Memory B cell (primary cell): Measurements from ENCODE around the gene KRTAP9-4.
"Not testable (repeated sequence)": the region's sequence is repeated elsewhere in the genome, so short reads cannot be mapped to it uniquely, and the experiment has no call there.

Experiments
- ATAC-seq: fragments of 150-1000 bp; cut with Tn5 transposase; 2 replicates; pipeline ENCODE4 v1.10.0; 2021; ENCODE audit warnings: low read depth, mild to moderate bottlenecking, moderate library complexity
- DNase-seq, 2 donors: peaks; one replicate each; pipeline ENCODE4 v3.0.0; 2022; ENCODE audit warnings: low spot score in 2 of 2
- H3K27ac Mint-ChIP-seq: one replicate; pipeline ENCODE4 v1.8.0; 2022; ENCODE audit warnings: mild to moderate bottlenecking, moderate library complexity, mixed read lengths
- H3K27me3 Mint-ChIP-seq: one replicate; pipeline ENCODE4 v1.8.0; 2022; ENCODE audit warnings: mixed read lengths
- H3K36me3 Mint-ChIP-seq: one replicate; pipeline ENCODE4 v1.8.0; 2022; ENCODE audit warnings: mild to moderate bottlenecking, mixed read lengths
- H3K4me1 Mint-ChIP-seq: one replicate; pipeline ENCODE4 v1.8.0; 2022; ENCODE audit warnings: mixed read lengths
- H3K4me3 Mint-ChIP-seq: one replicate; pipeline ENCODE4 v1.8.0; 2022; ENCODE audit warnings: mild to moderate bottlenecking, moderate library complexity, mixed read lengths
- H3K9me3 Mint-ChIP-seq: one replicate; pipeline ENCODE4 v1.8.0; 2022; ENCODE audit warnings: mixed read lengths

KRTAP9-4 gene

GRCh38 chr17:41251261-41251660, 1.8 kb downstream of the KRTAP9-4 start:
- Mint-ChIP-seq H3K27ac (no peak overlapping the region), H3K4me1 (peaks cover 6% of the 10 kb centered on the region), H3K36me3 (no peaks in the 10 kb centered on the region), H3K9me3 (no peaks in the 10 kb centered on the region), H3K4me3 (no peak overlapping the region), H3K27me3 (peaks cover 16% of the 10 kb centered on the region)
- ATAC-seq: no peak
- no peak for DNase-seq

DNA sequence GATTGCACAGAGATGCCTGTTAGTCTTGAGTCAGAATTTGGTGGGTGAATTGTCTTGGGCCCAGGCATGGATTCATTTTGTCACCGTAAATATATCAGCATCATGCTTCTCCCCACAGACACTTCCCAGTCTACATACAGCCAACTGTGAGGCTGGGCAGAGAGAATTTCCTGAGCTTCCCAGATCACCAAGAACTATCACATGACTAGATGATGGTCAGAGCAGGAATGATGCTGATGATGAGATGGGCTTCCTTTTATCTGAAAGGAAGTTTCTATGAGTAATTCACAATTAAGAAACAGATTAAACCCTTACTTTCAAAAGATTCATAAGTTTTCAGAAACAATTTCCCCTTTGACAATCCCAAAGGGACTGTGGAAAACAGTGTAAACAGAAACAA, 5.4 kb downstream of the KRTAP9-4 start:
- peaks cover 40% of the 10 kb centered on the region for H3K27me3 Mint-ChIP-seq

GRCh38 chr17:41255381-41256290, 6.1 kb downstream of the KRTAP9-4 start, which contains the start of gene KRTAP9-9:
Gene KRTAP9-9, plus strand, starts transcription at chr17:41255384.
- ATAC-seq, H3K9me3 Mint-ChIP-seq, H3K36me3 Mint-ChIP-seq, DNase-seq, H3K27ac Mint-ChIP-seq, H3K4me1 Mint-ChIP-seq, H3K4me3 Mint-ChIP-seq: not testable (repeated sequence)
- peaks cover 38% of the 10 kb centered on the region for H3K27me3 Mint-ChIP-seq

More for the DNA sequence above, 5.4 kb downstream of the KRTAP9-4 start:
- Mint-ChIP-seq H3K27ac (no peak overlapping the region), H3K4me1 (peaks cover 6% of the 10 kb centered on the region), H3K9me3 (no peaks in the 10 kb centered on the region), H3K4me3 (no peak overlapping the region), H3K36me3 (no peaks in the 10 kb centered on the region)
- no peak for ATAC-seq
- no peak for DNase-seq

GRCh38 chr17:41256291-41256685, 6.8 kb downstream of the KRTAP9-4 start:
- H3K27me3 Mint-ChIP-seq: peaks cover 38% of the 10 kb centered on the region
- DNase-seq: no peak
- no peak for ATAC-seq
- no peak overlapping the region for H3K27ac Mint-ChIP-seq
- peaks cover 4% of the 10 kb centered on the region for H3K4me1 Mint-ChIP-seq
- no peaks in the 10 kb centered on the region for H3K9me3 Mint-ChIP-seq
- no peak overlapping the region for H3K4me3 Mint-ChIP-seq
- H3K36me3 Mint-ChIP-seq: no peaks in the 10 kb centered on the region

DNA sequence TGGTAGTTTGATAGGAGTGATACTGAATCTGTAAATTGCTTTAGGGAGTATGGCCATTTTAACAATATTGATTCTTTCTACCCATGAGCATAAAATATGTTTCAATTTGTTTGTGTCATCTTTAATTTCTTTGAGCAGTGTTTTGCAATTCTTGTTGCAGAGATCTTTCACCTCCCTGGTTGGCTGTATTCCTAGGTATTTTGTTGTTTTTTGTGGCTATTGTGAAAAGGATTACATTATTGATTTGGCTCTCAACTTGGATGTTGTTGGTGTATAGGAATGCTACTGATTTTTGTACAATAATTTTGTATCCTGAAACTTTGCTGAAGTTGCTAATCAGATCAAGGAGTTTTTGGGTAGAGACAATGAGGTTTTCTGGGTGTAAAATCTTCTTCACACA, 8.9 kb downstream of the KRTAP9-4 start:
- H3K36me3 Mint-ChIP-seq: no peaks in the 10 kb centered on the region
- H3K4me3 Mint-ChIP-seq: no peak overlapping the region
- DNase-seq (no peak), ATAC-seq (no peak)
- H3K9me3 Mint-ChIP-seq: no peaks in the 10 kb centered on the region
- peaks cover 38% of the 10 kb centered on the region for H3K27me3 Mint-ChIP-seq
- peaks cover 3% of the 10 kb centered on the region for H3K4me1 Mint-ChIP-seq
- no peak overlapping the region for H3K27ac Mint-ChIP-seq

GRCh38 chr17:41263212-41263611, 13.7 kb downstream of the KRTAP9-4 start:
- Mint-ChIP-seq H3K36me3 (no peaks in the 10 kb centered on the region), H3K9me3 (no peaks in the 10 kb centered on the region), H3K27me3 (peaks cover 25% of the 10 kb centered on the region), H3K4me3 (no peak overlapping the region), H3K27ac (no peak overlapping the region), H3K4me1 (peaks cover 6% of the 10 kb centered on the region)
- ATAC-seq (no peak), DNase-seq (no peak)

DNA sequence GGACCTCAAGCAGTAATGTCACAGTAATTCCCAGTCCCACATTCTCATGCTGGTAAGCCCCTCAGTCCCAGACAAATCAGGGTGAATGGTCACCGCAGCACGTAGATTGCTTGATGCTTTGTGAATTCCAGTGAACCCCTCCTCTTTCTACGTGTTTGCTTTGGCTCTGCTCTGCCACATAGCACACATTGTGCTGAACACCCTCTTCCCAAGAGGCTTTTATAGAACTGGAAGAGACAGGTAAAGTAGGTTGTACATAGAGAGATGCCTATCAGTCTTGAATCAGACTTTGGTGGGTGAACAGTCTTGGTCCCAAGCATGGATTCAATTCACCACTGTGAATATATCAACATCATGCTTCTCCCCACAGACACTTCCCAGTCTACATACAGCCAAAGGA, 15.1 kb downstream of the KRTAP9-4 start:
- Mint-ChIP-seq H3K27me3 (peaks cover 18% of the 10 kb centered on the region), H3K4me1 (peaks cover 6% of the 10 kb centered on the region), H3K9me3 (no peaks in the 10 kb centered on the region), H3K4me3 (no peak overlapping the region), H3K36me3 (peaks cover 2% of the 10 kb centered on the region), H3K27ac (no peak overlapping the region)
- ATAC-seq (no peak), DNase-seq (no peak)

- Mint-ChIP-seq H3K4me3 (no peak within 1 kb of the TSS), H3K27ac (no peak within 1 kb of the TSS), H3K27me3 (peaks cover 18% of the 10 kb centered on the region), H3K36me3 (peaks cover 2% of the 10 kb centered on the region), H3K4me1 (peaks cover 6% of the 10 kb centered on the region), H3K9me3 (no peaks in the 10 kb centered on the region)
- ATAC-seq: no peak
- no peak for DNase-seq
Measured at GRCh38 chr17:41265078-41265477, 15.6 kb downstream of the KRTAP9-4 start, which contains the start of gene KRTAP9-6. Gene KRTAP9-6, plus strand, starts transcription at chr17:41265378. Its CDS starts 0 bp downstream, at chr17:41265378.

- no peak for DNase-seq
- H3K27ac Mint-ChIP-seq: no peak overlapping the region
- H3K9me3 Mint-ChIP-seq: no peaks in the 10 kb centered on the region
- peaks cover 2% of the 10 kb centered on the region for H3K36me3 Mint-ChIP-seq
- no peak overlapping the region for H3K4me3 Mint-ChIP-seq
- peaks cover 7% of the 10 kb centered on the region for H3K4me1 Mint-ChIP-seq
- no peak for ATAC-seq
- H3K27me3 Mint-ChIP-seq: peaks cover 15% of the 10 kb centered on the region
Measured at GRCh38 chr17:41267711-41268110, 18.2 kb downstream of the KRTAP9-4 start.

DNA sequence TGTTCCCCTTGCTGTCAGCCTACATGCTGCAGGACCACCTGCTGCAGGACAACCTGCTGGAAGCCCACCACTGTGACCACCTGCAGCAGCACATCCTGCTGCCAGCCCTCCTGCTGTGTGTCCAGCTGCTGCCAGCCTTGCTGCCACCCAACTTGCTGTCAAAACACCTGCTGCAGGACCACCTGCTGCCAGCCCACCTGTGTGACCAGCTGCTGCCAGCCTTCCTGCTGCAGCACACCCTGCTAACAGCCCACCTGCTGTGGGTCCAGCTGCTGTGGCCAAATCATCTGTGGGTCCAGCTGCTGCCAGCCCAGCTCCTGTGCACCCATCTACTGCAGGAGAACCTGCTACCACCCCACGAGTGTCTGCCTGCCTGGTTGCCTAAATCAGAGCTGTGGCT, 21.8 kb downstream of the KRTAP9-4 start:
- not testable (repeated sequence) for H3K9me3 Mint-ChIP-seq, DNase-seq, H3K4me3 Mint-ChIP-seq, ATAC-seq, H3K36me3 Mint-ChIP-seq, H3K4me1 Mint-ChIP-seq, H3K27ac Mint-ChIP-seq
- H3K27me3 Mint-ChIP-seq: peaks cover 15% of the 10 kb centered on the region

DNA sequence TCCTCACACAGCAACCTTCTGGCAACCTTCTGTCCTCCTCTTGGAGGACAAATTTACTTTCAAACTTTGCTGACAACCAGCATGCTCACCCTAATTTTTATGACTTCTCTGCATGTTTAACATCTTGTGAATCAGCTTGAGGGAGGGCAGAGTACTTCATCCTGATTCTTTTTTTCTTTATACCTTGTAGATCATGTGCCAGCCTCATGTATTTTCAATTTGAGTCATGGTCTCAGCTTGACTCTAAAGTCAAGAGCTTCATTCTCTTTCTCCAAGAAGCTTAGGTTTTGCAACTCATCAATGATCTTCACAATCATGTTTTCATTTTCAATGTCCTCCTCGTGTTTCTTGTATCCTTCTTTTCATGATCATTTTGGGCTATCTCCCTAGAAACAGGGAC, 22.4 kb downstream of the KRTAP9-4 start:
- no peak for ATAC-seq
- Mint-ChIP-seq H3K27me3 (peaks cover 17% of the 10 kb centered on the region), H3K4me1 (peaks cover 5% of the 10 kb centered on the region), H3K4me3 (no peak overlapping the region), H3K9me3 (no peaks in the 10 kb centered on the region), H3K36me3 (peaks cover 2% of the 10 kb centered on the region), H3K27ac (no peak overlapping the region)
- DNase-seq: no peak

DNA sequence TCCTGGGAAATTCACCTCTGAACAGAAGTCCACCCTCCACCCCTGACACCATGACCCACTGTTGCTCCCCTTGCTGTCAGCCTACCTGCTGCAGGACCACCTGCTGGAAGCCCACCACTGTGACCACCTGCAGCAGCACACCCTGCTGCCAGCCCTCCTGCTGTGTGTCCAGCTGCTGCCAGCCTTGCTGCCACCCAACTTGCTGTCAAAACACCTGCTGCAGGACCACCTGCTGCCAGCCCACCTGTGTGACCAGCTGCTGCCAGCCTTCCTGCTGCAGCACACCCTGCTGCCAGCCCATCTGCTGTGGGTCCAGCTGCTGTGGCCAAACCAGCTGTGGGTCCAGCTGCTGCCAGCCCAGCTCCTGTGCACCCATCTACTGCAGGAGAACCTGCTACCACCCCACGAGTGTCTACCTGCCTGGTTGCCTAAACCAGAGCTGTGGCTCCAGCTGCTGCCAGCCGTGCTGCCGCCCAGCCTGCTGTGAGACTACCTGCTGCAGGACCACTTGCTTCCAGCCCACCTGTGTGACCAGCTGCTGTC, 26.2 kb downstream of the KRTAP9-4 start, which contains the start of gene KRTAP9-7:
TSS of gene KRTAP9-7 (plus strand) at position 51 of the 543 bp plus-strand sequence. CDS start at position 51, 0 bp downstream.
- DNase-seq, ATAC-seq, H3K4me1 Mint-ChIP-seq, H3K9me3 Mint-ChIP-seq, H3K27ac Mint-ChIP-seq, H3K36me3 Mint-ChIP-seq, H3K4me3 Mint-ChIP-seq: not testable (repeated sequence)
- peaks cover 17% of the 10 kb centered on the region for H3K27me3 Mint-ChIP-seq

- H3K27ac Mint-ChIP-seq: no peak overlapping the region
- ATAC-seq (no peak), DNase-seq (no peak)
- H3K27me3 Mint-ChIP-seq: peaks cover 17% of the 10 kb centered on the region
- H3K4me3 Mint-ChIP-seq: no peak overlapping the region
- H3K4me1 Mint-ChIP-seq: peaks cover 3% of the 10 kb centered on the region
- H3K36me3 Mint-ChIP-seq: no peaks in the 10 kb centered on the region
- H3K9me3 Mint-ChIP-seq: no peaks in the 10 kb centered on the region
Measured at GRCh38 chr17:41278176-41278955, 28.9 kb downstream of the KRTAP9-4 start.

DNA sequence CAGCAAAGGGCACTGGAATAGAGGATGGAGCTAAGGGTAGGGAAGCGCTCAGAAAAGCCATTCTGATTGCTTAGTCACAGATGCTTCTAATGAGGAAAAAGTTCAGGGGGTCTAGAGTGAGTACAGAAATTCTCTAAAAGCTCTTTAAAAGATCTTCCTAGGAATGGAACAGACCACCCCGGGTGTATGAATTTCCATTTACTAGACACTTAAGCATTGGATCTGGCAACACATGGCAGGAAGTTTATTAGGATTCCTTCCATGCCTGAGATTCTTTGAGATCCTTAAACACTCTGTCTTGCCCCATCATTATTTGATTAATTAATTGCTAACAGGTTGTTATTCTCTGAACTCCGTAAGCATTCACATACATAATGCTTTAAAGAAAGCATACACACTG, 34.6 kb downstream of the KRTAP9-4 start:
- H3K36me3 Mint-ChIP-seq: no peaks in the 10 kb centered on the region
- no peaks in the 10 kb centered on the region for H3K9me3 Mint-ChIP-seq
- ATAC-seq (no peak), DNase-seq (no peak)
- peaks cover 9% of the 10 kb centered on the region for H3K27me3 Mint-ChIP-seq
- H3K4me1 Mint-ChIP-seq: no peaks in the 10 kb centered on the region
- H3K4me3 Mint-ChIP-seq: no peak overlapping the region
- H3K27ac Mint-ChIP-seq: no peak overlapping the region
